Ascending aorta (tissue), 2 donors: Measurements from ENCODE around the gene KCNQ1. TPM values are rescaled to one million over a fixed set of nuclear protein-coding genes. Genes with fewer than 3 reads are reported as not detected.

ENCODE experiments used
- DNase-seq, 2 donors: peaks; one replicate each; pipeline ENCODE4 v3.0.0-alpha.2; 2019; ENCODE audit warnings: low spot score in 2 of 2
- H3K27ac ChIP-seq, 2 donors: fragments of 200-600 bp; sonication (generic); one replicate each; pipeline ENCODE4 v1.5.1; 2016 to 2017; ENCODE audit warnings: mild to moderate bottlenecking in 1 of 2
- H3K27me3 ChIP-seq: fragments of 200-600 bp; sonication (generic); one replicate; pipeline ENCODE4 v1.5.1; 2017
- H3K36me3 ChIP-seq, 2 donors: fragments of 200-600 bp; sonication (generic); one replicate each; pipeline ENCODE4 v1.5.1; 2016
- H3K4me1 ChIP-seq, 2 donors: fragments of 200-600 bp; sonication (generic); one replicate each; pipeline ENCODE4 v1.5.1; 2016 to 2017; ENCODE audit warnings: mild to moderate bottlenecking in 1 of 2
- H3K4me3 ChIP-seq, 2 donors: fragments of 200-600 bp; sonication (generic); one replicate each; pipeline ENCODE4 v1.5.1; 2016 to 2017; ENCODE audit warnings: mild to moderate bottlenecking in 1 of 2
- H3K9me3 ChIP-seq, 2 donors: fragments of 200-600 bp; sonication (generic); one replicate each; pipeline ENCODE4 v1.5.1; 2016
- CTCF ChIP-seq, 3 experiments: fragments of 200-600 bp in 2 of 3; fragments of 450-650 bp in 1 of 3; sonication (generic) in 2 of 3; IDR thresholded peaks; one replicate each; pipeline ENCODE4 v1.5.1; 2016 to 2019; ENCODE audit warnings: antibody characterized with exemption in 3 of 3, mild to moderate bottlenecking in 1 of 3, moderate library complexity in 1 of 3
- intact Hi-C: fragments of 100-400 bp; cut with DNase I; formaldehyde crosslinking; loops from one replicate; pipeline ENCODE4 v1.15.1; 2023
- total RNA-seq: library from RNA; depleted of rRNA; stranded (reverse); fragments of >200 nt; gene quantifications from one replicate; pipeline ENCODE4 v1.1.0, GENCODE V29; 2016

KCNQ1 gene
- total RNA-seq, 1 donor from 2014 or later = 2.3 TPM

DNA sequence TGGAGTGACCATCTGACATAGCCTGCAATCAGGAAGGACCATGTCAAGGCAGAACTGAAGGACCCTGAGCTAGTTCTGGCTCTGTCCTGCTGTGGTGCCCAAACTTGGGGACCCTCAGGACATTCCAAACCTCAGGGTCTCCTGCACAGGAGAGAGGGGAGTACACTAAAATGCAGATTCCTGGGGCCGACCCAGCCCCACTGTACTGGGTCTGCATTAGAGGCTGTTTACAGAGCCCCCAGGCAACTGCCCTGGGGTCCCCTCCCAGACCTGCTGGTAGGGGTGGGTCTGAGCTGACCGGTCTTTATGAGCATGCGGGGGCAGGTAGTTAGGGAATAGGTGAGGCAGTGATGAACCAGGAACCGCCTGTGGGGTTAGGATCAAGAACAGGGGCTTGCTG lies 7.3 kb upstream of the KCNQ1 start:
- Histone ChIP-seq H3K27ac (no peak overlapping the region), H3K4me1 (no peaks in the 10 kb centered on the region), H3K27me3 (no peaks in the 10 kb centered on the region), H3K4me3 (no peak overlapping the region), H3K36me3 (no peaks in the 10 kb centered on the region), H3K9me3 (no peaks in the 10 kb centered on the region)
- intact Hi-C loops = no loop called here
- no peak for TF ChIP-seq CTCF (IDR thresholded peaks at IDR 0.05)
- DNase-seq = no peak

DNA sequence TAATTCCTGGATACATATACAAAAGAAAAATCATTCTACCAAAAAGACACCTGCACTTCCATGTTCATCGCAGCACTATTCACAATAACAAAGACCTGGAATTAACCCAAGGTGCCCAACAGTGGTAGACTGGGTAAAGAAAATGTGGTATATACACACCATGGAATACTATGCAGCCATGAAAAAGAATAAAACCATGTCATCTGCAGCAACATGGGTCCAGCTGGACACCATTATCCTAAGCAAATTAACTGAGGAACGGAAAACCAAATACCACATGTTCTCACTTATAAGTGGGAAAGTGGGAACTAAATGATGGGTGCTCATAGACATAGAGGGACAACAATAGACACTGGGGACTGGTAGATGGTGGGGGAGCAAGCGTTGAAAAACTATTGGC lies 5.0 kb upstream of the KCNQ1 start:
- H3K9me3 ChIP-seq = no peaks in the 10 kb centered on the region
- no peak overlapping the region for H3K27ac ChIP-seq
- no peak overlapping the region for H3K4me3 ChIP-seq
- H3K36me3 ChIP-seq = no peaks in the 10 kb centered on the region
- no peak for DNase-seq
- intact Hi-C loops = no loop called here
- no peaks in the 10 kb centered on the region for H3K4me1 ChIP-seq
- no peak for TF ChIP-seq CTCF (IDR thresholded peaks at IDR 0.05)
- no peaks in the 10 kb centered on the region for H3K27me3 ChIP-seq

GRCh38 chr11:2440646-2441045 lies 4.2 kb upstream of the KCNQ1 start:
- Histone ChIP-seq H3K4me1 (no peaks in the 10 kb centered on the region), H3K4me3 (no peak overlapping the region), H3K27ac (no peak overlapping the region), H3K27me3 (no peaks in the 10 kb centered on the region), H3K36me3 (no peaks in the 10 kb centered on the region), H3K9me3 (no peaks in the 10 kb centered on the region)
- DNase-seq = no peak
- intact Hi-C loops = no loop called here
- no peak for TF ChIP-seq CTCF (IDR thresholded peaks at IDR 0.05)

DNA sequence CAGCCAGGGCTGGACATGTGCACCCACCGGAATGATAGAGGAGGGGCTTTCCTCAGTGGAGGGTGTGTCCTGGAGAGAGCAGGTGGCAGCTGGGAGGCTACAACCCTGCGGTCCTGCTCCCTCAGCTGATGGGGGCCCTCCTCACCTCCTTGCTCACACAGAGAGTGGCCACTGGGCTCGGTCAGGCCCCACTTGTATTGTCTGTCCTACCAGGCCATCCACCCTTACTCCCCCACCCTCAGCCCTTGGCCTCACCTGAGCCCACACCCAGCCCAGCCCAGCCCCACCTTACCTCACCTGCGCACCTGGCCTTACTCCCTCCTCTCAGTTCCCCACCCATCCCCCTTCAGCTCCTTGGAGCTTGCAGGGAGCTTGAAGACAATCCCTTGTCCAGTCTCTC lies 3.6 kb upstream of the KCNQ1 start:
- DNase-seq = no peak
- Histone ChIP-seq H3K9me3 (no peaks in the 10 kb centered on the region), H3K4me1 (no peaks in the 10 kb centered on the region), H3K4me3 (no peak overlapping the region), H3K27ac (no peak overlapping the region), H3K27me3 (no peaks in the 10 kb centered on the region), H3K36me3 (no peaks in the 10 kb centered on the region)
- intact Hi-C loops = no loop called here
- TF ChIP-seq CTCF (IDR thresholded peaks at IDR 0.05) = no peak

DNA sequence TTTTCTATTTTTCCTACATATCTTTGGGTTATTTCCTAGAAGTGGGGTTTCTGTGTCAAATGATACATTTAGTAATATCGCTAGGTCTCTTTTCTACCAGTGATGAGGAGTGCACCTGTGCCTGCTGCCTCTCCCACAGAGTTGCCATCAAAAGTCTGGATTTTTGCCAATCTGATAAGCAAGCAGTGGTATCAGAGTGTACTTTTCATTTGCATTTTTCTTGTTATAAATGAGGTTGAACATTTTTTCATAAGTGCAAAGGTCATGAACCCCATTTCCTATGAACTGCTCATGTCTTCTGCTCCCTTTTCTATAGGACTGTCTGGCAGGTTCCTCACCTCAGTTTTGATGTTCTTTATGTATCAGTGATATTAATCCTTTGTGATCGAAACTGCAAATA lies 2.2 kb upstream of the KCNQ1 start:
- Histone ChIP-seq H3K4me3 (no peak overlapping the region), H3K36me3 (no peaks in the 10 kb centered on the region), H3K27ac (no peak overlapping the region), H3K4me1 (no peaks in the 10 kb centered on the region), H3K27me3 (no peaks in the 10 kb centered on the region), H3K9me3 (no peaks in the 10 kb centered on the region)
- no peak for TF ChIP-seq CTCF (IDR thresholded peaks at IDR 0.05)
- intact Hi-C loops = no loop called here
- DNase-seq = no peak

GRCh38 chr11:2443406-2443805 lies 1.4 kb upstream of the KCNQ1 start:
- intact Hi-C loops = no loop called here
- DNase-seq = no peak
- H3K9me3 ChIP-seq = no peaks in the 10 kb centered on the region
- no peak for TF ChIP-seq CTCF (IDR thresholded peaks at IDR 0.05)
- H3K27ac ChIP-seq = no peak overlapping the region
- H3K4me3 ChIP-seq = no peak overlapping the region
- H3K4me1 ChIP-seq = no peaks in the 10 kb centered on the region
- no peaks in the 10 kb centered on the region for H3K36me3 ChIP-seq
- no peaks in the 10 kb centered on the region for H3K27me3 ChIP-seq
